GM20000 (cell line): ENCODE measurements around the gene KDM3A.
"Not testable (repeated sequence)": the region's sequence is repeated elsewhere in the genome, so short reads cannot be mapped to it uniquely, and the experiment has no call there.

Experiments used
- DNase-seq: peaks from one replicate; pipeline ENCODE4 v3.0.0; 2012; ENCODE audit warnings: low spot score
- TF ChIP-seq, protein P1 (sequence below): IDR thresholded peaks from 2 replicates; pipeline ENCODE4 v1.5.1; 2012; ENCODE audit warnings: mild to moderate bottlenecking, control low read depth; ENCODE audit errors: extremely low read depth, missing control alignments

The KDM3A gene

DNA sequence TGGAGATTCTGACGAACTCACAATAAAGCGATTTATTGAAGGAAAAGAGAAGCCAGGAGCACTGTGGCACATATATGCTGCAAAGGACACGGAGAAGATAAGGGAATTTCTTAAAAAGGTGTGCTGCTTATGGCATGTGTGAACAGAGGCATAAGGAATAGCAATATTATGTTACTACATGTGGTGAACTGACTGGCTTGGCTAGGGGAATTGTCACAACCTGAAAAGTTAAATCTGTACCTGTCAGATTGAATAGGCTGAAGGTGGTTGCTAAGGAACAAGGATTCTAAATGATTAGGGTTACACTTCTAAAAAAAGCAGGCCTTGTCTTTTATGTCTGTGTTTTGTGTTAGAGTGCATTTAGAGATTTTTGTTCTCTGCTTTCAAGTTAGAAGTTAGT lies 48.4 kb downstream of the KDM3A start:
- TF ChIP-seq, protein P1, sequence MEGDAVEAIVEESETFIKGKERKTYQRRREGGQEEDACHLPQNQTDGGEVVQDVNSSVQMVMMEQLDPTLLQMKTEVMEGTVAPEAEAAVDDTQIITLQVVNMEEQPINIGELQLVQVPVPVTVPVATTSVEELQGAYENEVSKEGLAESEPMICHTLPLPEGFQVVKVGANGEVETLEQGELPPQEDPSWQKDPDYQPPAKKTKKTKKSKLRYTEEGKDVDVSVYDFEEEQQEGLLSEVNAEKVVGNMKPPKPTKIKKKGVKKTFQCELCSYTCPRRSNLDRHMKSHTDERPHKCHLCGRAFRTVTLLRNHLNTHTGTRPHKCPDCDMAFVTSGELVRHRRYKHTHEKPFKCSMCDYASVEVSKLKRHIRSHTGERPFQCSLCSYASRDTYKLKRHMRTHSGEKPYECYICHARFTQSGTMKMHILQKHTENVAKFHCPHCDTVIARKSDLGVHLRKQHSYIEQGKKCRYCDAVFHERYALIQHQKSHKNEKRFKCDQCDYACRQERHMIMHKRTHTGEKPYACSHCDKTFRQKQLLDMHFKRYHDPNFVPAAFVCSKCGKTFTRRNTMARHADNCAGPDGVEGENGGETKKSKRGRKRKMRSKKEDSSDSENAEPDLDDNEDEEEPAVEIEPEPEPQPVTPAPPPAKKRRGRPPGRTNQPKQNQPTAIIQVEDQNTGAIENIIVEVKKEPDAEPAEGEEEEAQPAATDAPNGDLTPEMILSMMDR: no peak
- DNase-seq: no peak

DNA sequence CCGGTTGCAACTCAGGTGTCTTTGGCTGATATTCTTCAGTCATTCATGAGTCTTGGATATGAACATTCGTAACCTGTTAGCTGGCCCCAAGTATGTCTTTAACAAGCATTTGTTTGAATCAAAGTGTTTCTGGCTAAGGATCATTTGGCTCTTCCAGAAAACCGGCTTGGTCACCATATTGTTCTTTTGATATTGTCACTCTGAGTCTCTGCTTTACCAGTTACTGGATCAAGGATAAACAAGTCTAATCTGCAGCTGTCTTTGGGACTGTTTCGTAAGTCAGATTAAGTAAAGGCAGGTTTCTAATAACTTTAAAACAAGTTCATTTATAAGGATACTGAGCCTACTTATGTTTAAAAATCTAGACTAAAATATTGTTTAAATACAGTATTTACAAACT lies 49.1 kb downstream of the KDM3A start:
- no peak for DNase-seq
- TF ChIP-seq, protein P1: no peak

DNA sequence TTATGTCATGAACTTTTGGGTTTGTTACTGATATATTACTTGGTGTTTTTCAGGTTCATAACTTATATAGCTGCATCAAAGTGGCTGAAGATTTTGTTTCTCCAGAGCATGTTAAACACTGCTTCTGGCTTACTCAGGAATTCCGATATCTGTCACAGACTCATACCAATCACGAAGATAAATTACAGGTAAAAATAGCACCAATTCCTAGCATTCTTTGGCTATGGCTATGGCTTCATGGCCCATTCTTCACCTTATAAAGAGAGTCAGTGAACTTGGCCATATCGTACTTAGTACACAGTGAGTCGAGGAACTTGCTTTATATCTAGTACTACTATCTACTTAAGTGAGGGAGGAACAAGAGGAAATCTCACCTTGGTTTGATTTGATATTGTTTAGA lies 49.9 kb downstream of the KDM3A start:
- TF ChIP-seq, protein P1: no peak

DNA sequence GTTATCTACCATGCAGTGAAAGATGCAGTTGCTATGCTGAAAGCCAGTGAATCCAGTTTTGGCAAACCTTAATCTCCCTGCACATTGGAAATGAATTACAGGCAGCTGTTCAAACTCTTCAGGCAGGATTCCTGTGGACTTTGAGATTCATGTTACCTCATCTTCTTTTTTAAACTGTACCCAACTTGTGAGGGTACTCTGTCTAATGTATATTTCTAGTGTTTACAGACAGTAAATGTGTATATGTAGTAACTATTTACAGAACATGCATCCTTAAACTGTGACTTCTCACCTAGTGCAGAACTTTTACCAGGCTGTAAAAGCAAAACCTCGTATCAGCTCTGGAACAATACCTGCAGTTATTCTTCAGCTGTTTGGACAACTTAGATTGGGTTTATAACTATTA lies 50.9 kb downstream of the KDM3A start:
- TF ChIP-seq, protein P1: no peak
- DNase-seq: no peak

More for the DNA sequence above, 49.9 kb downstream of the KDM3A start:
- DNase-seq: no peak

DNA sequence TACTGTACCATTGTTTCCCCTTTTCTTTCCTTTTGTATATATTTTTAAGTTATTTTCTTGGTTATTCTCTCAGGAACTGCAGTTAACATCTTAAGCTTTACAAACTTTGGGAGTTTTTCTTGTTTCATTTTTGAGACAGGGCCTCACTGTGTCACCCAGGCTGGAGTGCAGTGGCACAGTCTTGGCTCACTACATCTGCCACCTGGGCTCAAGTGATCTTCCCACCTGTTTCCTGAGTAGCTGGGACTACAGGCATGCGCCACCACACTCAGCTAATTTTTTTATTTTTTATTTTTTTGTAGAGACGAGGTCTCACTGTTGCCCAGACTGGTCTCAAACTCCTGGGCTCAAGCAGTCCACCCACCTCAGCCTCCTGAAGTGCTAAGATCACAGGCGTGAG lies 55.2 kb downstream of the KDM3A start:
- not testable (repeated sequence) for DNase-seq

DNA sequence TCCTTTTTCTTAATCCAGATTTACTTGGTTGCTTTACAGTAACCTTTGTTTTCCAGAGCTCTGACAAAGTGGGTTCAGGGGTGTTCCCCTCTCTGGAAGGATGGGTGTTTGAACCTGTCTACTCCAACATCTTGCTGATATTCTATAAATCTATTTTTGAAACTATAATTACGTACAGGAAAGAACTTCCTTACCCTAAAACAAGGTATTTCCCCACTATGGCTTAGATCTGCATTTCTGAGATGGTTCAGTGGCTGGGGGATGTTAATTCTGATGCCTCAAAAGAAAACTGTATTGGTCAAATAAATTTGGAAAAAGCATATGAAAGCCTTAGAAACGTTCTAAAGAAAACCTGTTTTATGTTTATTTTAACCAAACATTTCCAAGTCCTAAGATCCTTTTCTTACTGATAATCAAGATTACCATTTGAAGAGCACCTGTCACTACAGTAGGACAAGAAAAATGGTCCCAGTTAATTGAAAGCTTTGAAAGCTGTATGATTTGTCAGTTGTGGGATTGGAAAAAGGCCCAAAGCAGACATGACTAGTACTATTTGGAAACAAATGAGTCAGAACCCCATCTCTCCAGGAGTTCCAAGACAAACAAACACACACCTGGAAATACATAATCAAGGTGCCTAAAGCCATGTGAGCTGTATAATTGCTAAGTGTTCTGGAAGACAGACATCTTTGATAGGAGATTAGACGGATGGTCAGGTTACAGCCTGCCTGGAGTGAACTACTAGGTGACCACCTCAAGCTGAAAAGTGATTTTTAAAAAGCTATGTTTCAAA lies 57.5 kb downstream of the KDM3A start:
- TF ChIP-seq, protein P1: no peak
- no peak for DNase-seq

DNA sequence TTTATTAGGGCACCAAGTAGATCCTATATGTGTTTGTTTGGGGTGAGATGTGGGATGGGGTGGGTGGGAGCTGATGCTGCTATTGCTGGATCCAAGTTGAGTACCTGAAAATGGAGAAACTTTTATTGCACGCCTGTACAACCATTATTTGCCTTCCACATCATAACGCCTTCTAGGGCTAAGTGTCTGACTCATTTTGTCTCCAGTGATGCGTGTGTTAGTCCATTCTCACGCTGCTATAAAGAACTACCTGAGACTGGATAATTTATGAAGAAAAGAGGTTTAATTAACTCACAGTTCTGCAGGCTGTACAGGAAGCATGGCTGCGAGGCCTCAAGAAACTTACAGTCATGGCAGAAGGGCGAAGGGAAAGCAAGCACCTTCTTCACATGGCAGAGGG lies 58.2 kb downstream of the KDM3A start:
- TF ChIP-seq, protein P1: no peak
- no peak for DNase-seq
